ENCODE results near the gene PKHD1.

PKHD1 gene

DNA sequence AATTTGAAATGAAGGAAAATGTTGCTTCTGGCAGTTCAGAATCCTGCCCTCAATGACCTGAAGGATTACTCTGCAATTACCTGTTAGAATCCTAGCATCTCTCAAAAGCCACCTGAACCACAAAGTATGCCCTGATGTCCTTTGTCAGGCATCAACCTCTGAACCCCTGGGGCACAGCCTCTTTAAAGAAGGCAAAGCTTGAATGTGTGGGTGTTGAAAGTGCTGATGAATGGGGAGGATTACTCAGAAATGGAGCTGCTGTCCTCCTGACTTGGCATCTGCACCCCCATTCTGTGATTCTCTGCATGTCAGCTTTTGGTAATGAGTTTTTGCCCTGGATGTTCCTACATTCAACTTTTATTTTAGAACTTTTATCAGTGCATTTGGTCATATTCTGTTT, 179.2 kb downstream of the PKHD1 start:
- H3K27ac ChIP-seq (ENCODE audit: low read depth, low read length, poor library complexity, severe bottlenecking), result no peak overlapping the region
- H3K4me1 ChIP-seq (ENCODE audit: insufficient read depth, low read length, severe bottlenecking), result no peaks in the 10 kb centered on the region
- no peaks in the 10 kb centered on the region for H3K27me3 ChIP-seq (ENCODE audit: insufficient read depth, low read length)
- H3K4me2 ChIP-seq (ENCODE audit: low read length), result no peak overlapping the region
- H2AFZ ChIP-seq (ENCODE audit: low read length), result no peak overlapping the region
- no peaks in the 10 kb centered on the region for H4K20me1 ChIP-seq (ENCODE audit: insufficient read depth, low read length)
- TF ChIP-seq, protein P1, sequence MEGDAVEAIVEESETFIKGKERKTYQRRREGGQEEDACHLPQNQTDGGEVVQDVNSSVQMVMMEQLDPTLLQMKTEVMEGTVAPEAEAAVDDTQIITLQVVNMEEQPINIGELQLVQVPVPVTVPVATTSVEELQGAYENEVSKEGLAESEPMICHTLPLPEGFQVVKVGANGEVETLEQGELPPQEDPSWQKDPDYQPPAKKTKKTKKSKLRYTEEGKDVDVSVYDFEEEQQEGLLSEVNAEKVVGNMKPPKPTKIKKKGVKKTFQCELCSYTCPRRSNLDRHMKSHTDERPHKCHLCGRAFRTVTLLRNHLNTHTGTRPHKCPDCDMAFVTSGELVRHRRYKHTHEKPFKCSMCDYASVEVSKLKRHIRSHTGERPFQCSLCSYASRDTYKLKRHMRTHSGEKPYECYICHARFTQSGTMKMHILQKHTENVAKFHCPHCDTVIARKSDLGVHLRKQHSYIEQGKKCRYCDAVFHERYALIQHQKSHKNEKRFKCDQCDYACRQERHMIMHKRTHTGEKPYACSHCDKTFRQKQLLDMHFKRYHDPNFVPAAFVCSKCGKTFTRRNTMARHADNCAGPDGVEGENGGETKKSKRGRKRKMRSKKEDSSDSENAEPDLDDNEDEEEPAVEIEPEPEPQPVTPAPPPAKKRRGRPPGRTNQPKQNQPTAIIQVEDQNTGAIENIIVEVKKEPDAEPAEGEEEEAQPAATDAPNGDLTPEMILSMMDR (IDR thresholded peaks at IDR 0.05; ENCODE audit: low read length), result no peak
- TF ChIP-seq EZH2 (IDR thresholded peaks at IDR 0.05; ENCODE audit: borderline replicate concordance, low read length), result no peak
- H3K9me2 ChIP-seq (ENCODE audit: low read depth, low read length), result no peaks in the 10 kb centered on the region
- H3K9ac ChIP-seq (ENCODE audit: low read length), result no peak overlapping the region
- no peaks in the 10 kb centered on the region for H3K36me3 ChIP-seq (ENCODE audit: insufficient read depth, low read length)
- H3F3A ChIP-seq (ENCODE audit: insufficient read depth, low read length), result no peaks in the 10 kb centered on the region
- no peak overlapping the region for H3K4me3 ChIP-seq (ENCODE audit: low read depth, low read length, poor library complexity, severe bottlenecking)
- H3K9me3 ChIP-seq (ENCODE audit: low read length), result no peaks in the 10 kb centered on the region
- H3K79me2 ChIP-seq (ENCODE audit: insufficient read depth, low read length), result no peaks in the 10 kb centered on the region

DNA sequence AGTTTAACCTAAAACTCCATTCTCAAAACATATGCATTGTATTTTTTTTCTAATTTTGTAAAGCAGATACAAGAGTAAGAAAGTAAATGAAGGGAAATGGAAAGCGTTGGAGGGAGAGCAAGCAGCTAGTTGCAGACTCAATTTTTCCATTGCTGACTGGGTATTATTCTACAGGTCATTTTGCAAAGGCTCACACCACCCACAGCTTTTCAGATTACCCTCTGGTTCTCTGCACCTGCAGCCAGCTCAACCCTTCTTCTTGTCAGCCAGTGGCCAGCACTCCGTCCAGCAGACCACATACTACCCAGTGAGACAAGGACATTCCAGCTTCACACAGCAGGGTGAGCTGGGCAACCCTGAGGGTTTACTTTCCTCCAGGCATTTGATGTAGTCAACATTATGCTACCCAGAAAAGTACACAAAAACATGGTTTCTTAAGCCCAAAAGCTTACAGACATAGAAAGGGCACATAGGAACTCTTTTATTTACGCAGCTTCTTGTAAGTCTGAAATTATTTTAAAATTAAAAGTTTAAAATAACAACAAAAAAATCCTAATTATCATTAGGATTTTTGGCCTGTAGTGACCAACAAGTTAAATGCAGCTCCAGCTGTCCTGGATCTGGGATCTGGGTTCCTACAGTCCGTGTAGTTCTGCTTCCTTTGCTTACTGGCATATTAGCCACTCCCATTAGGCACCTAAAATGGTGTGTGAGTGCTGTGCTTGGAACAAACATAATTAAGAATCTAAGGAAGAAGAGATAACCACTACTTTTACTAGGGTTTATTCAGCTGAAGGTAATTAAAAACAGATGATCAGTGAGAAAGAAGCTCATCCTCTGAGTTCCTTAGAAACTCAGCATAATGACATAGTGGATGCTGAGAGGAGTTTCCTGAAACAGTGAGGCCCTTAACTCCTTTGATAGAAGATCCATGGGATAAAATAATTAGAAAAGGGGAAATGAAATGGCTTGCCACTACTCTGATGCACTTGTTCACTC, 185.3 kb downstream of the PKHD1 start:
- no peak overlapping the region for H3K27ac ChIP-seq (ENCODE audit: low read depth, low read length, poor library complexity, severe bottlenecking)
- no peaks in the 10 kb centered on the region for H4K20me1 ChIP-seq (ENCODE audit: insufficient read depth, low read length)
- no peaks in the 10 kb centered on the region for H3K9me3 ChIP-seq (ENCODE audit: low read length)
- no peak overlapping the region for H3K9ac ChIP-seq (ENCODE audit: low read length)
- H3K79me2 ChIP-seq (ENCODE audit: insufficient read depth, low read length), result no peaks in the 10 kb centered on the region
- no peaks in the 10 kb centered on the region for H3K27me3 ChIP-seq (ENCODE audit: insufficient read depth, low read length)
- H3F3A ChIP-seq (ENCODE audit: insufficient read depth, low read length), result no peaks in the 10 kb centered on the region
- no peak overlapping the region for H3K4me2 ChIP-seq (ENCODE audit: low read length)
- no peaks in the 10 kb centered on the region for H3K36me3 ChIP-seq (ENCODE audit: insufficient read depth, low read length)
- H3K9me2 ChIP-seq (ENCODE audit: low read depth, low read length), result no peaks in the 10 kb centered on the region
- H2AFZ ChIP-seq (ENCODE audit: low read length), result no peak overlapping the region
- no peak for TF ChIP-seq EZH2 (IDR thresholded peaks at IDR 0.05; ENCODE audit: borderline replicate concordance, low read length)
- TF ChIP-seq, protein P1 (IDR thresholded peaks at IDR 0.05; ENCODE audit: low read length), result no peak
- H3K4me1 ChIP-seq (ENCODE audit: insufficient read depth, low read length, severe bottlenecking), result no peaks in the 10 kb centered on the region
- no peak overlapping the region for H3K4me3 ChIP-seq (ENCODE audit: low read depth, low read length, poor library complexity, severe bottlenecking)

DNA sequence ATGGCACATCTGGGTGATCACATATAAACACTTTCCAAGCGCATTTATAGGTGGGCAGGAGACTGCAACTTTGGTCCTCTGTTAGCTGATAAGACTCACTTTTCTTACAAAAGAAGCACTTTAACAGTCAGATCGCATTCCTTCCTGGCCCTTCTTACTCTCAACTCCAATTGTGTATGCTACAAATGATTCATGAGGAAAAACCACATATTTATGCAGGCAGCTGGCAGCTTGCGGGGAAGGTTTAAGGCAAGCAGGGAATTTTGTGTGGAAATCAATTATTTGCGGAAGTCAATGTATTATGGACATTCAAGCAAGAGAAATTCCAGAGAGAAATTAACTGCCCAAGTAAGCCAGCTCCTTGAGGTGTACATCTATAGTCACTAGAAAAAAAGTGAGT, 194.0 kb downstream of the PKHD1 start:
- H3K4me1 ChIP-seq (ENCODE audit: insufficient read depth, low read length, severe bottlenecking), result no peaks in the 10 kb centered on the region
- no peaks in the 10 kb centered on the region for H3K27me3 ChIP-seq (ENCODE audit: insufficient read depth, low read length)
- no peaks in the 10 kb centered on the region for H3K79me2 ChIP-seq (ENCODE audit: insufficient read depth, low read length)
- H3K36me3 ChIP-seq (ENCODE audit: insufficient read depth, low read length), result no peaks in the 10 kb centered on the region
- no peak overlapping the region for H3K4me2 ChIP-seq (ENCODE audit: low read length)
- H3F3A ChIP-seq (ENCODE audit: insufficient read depth, low read length), result no peaks in the 10 kb centered on the region
- no peak overlapping the region for H3K9ac ChIP-seq (ENCODE audit: low read length)
- no peak overlapping the region for H2AFZ ChIP-seq (ENCODE audit: low read length)
- TF ChIP-seq, protein P1 (IDR thresholded peaks at IDR 0.05; ENCODE audit: low read length), result no peak
- TF ChIP-seq EZH2 (IDR thresholded peaks at IDR 0.05; ENCODE audit: borderline replicate concordance, low read length), result no peak
- no peaks in the 10 kb centered on the region for H3K9me3 ChIP-seq (ENCODE audit: low read length)
- H4K20me1 ChIP-seq (ENCODE audit: insufficient read depth, low read length), result no peaks in the 10 kb centered on the region
- no peak overlapping the region for H3K27ac ChIP-seq (ENCODE audit: low read depth, low read length, poor library complexity, severe bottlenecking)
- no peak overlapping the region for H3K4me3 ChIP-seq (ENCODE audit: low read depth, low read length, poor library complexity, severe bottlenecking)
- H3K9me2 ChIP-seq (ENCODE audit: low read depth, low read length), result no peaks in the 10 kb centered on the region

All from OCI-LY1 (cell line).